ENCODE results near the gene BBS9. TPM values are rescaled to one million over a fixed set of nuclear protein-coding genes. Genes with fewer than 3 reads are reported as not detected.

The BBS9 gene
- total RNA-seq, 1 experiment from 2014 or later: 8.1 TPM

DNA sequence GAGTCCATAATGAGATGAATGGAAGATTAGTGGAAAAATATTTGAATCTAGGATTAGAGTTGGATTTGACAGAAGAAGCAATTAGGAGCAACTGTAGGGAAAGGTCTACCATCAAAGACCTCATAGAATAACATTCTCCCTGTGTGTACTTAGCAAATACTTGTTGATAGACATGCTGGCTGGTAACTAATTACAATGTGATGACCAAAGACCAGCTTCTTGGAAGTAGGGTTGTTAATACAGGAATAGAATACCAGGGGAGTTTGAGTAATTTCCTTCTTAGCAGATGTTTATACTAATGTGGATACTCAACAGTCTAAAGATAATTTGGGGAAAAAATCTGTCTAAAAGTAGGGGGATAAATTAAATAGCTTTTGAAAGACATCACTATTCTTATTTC, 418.5 kb downstream of the BBS9 start:
- DNase-seq (ENCODE audit: low read depth): no peak

DNA sequence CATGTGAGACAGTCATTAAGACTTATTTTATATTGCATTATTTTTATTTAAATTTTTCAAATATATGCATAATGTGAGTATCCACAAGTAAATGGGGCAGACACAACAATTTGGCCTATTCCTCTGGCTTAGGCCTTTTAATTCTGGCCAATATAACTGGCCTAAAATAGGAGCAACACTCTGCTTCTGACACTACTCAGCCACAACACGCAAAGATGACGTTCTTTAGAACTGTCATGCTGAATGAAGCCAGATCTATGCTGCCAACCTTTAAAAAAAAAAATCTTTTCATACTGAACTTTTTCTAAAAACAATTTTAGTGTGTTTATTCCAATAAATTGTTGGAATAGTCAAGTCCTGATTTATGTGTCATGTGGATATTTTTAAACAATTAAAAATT, 421.0 kb downstream of the BBS9 start:
- DNase-seq (ENCODE audit: low read depth): no peak

DNA sequence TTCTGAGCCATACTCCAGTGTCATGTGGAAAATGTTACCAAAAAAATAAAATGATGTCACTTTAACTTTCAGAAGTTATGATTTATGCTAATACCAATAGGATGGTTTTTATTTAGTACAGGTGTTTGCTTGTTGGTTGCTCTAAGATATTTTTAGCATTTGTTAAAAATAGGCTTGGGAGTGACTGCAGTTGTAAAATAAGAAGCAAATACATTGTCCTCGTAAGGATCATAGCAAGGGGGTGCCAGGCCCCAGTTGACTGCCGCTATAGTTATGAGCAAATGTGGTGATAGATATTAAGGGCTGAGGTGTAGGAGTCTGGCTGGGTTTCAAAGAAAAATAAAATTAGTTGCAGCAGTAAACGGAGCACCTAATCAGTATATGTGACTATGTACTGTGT, 421.6 kb downstream of the BBS9 start:
- DNase-seq (ENCODE audit: low read depth): no peak

DNA sequence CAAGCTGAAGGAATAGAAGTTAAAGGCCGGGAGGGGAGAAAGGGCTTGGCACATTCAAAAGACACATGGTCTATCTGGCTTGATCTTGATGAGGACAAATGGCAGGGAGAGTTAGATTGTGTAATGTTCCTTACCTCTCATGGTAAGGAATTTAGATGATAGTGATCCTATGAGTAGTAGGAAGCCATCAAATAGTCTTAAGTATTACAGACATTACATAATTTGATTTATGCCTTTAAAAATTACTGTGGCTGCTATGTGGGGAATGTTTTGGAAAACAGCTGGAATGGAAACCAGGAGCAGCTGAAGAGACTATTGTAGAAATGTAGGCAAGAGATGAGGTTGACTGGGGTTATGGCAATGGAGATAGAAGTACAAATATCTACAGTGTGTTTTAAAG, 424.7 kb downstream of the BBS9 start:
- no peak for DNase-seq (ENCODE audit: low read depth)

DNA sequence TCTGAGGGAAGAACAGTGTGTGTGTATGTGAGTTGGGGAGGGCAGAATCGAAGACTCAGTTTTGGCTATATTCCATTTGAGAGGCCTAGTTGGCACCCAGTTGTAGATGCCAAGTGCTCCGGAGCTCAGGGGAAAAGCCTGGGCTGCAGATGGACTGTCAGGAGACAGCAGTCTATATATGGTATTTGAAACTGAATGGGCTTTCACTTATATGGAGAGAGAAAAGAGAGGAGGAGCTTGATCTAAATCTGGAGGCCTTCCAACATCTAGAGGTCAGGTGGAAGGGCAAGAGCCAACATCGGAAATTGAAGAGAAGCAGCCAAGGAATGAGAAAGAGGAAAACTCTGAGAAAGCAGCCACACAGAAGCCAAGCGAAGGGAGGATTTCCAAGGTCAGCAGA, 425.2 kb downstream of the BBS9 start:
- DNase-seq (ENCODE audit: low read depth): no peak

DNA sequence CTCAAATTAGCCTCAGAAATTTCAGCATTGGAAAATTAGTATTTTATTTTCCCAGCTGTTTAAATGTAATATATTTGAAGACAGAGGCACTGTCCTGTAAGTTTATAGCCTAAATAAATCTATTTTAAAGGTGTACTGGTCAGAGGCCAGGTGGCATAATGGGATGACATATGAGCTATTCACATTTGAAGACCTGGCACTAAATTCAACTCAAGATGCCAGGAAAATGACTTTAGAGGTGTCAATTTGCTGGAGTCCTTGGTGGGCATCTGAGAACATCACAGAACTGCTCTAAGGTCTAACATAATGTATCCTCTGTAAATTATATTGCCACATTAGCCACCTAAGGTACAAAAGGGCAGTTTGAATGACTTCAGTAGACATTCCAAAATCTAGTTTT, 427.1 kb downstream of the BBS9 start:
- no peak for DNase-seq (ENCODE audit: low read depth)

DNA sequence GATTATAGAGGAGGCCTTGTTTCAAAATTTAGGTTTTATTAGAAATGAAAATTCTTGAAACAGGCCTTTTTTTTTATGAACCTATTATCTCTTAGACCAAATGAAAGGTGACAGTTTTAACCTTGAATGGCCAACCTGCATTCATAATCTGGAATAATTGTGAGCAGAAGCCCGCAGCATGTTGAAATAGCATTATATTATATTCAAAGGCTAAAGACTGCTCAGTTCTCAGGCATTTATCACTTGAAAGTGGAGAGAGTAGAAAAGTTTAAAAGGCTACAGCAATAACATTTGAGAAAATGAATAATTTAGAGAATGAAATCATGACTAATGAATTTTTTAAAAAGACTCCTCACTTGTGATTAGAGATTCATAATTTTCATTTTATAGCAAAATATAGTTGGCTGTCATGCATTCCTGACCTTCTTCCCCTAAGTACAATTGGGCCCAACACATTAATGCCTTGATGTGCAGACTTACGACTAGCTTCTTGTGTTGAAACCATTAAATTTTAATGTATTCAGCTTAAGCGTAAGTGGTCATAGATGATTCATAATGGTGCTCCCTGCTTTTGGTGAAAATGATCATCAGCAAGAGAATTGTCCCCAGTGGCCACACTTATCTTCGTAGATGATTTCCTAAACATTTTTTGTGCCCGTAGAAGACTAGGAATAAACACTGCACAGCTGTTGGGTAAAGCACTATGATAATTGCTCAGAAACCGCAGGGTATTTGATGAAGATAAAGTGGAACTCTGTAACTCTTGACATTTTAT, 429.4 kb downstream of the BBS9 start:
- DNase-seq (ENCODE audit: low read depth): no peak

DNA sequence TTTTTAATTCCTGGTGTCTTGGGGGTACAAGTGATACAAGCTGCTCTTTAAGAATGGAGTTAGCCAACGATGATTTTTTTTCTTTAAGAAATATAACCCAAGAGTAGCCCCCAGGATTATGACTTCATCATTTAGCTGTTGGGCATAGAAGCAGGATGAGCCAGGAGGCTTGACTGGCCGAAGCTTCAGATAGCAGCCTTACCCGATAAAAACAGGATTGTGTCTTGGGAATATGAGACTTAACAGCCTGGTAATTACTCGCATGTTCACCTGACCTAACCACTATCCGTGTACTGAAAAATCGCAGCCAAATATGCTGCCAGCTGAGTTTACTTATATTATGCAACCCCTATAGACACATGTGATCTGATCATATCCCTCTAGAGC, 430.0 kb downstream of the BBS9 start:
- no peak for DNase-seq (ENCODE audit: low read depth)

DNA sequence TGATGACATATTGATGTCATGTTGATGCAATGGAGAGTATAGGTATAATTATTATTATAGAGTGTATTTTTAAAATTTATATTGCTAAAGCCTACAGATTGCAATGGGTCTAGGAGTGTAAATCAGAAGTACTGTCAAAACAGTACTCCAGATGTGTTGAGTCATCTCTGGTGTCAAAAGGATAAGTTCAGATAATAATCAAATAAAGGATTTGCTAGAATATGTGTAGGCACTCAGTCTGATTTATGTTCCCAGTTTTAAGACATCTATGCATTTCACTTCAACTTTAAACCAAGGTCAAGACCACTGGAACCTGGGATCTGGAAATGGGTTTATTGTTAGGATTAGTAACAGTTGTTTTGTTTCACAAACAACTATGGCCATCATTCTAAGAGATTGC, 433.6 kb downstream of the BBS9 start:
- DNase-seq (ENCODE audit: low read depth): no peak

DNA sequence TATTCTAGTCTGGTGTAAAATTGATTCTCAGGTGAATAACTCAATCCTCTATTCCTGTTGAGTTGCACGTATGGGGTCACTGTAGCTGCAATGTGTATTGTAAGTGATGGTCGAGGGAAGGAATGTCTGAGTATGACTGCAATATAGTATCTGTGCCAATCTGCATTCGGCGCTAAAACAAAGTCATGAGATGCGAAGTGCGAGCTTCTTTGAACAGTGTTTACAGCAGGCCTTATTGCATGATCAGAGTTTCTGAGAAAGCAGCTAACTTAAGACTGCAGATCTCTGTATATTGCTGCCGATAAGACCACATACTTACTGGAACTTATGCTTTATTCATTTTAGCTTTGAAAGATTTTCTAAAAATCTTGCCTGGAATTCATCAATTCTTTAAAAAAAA, 434.3 kb downstream of the BBS9 start:
- no peak for DNase-seq (ENCODE audit: low read depth)

DNA sequence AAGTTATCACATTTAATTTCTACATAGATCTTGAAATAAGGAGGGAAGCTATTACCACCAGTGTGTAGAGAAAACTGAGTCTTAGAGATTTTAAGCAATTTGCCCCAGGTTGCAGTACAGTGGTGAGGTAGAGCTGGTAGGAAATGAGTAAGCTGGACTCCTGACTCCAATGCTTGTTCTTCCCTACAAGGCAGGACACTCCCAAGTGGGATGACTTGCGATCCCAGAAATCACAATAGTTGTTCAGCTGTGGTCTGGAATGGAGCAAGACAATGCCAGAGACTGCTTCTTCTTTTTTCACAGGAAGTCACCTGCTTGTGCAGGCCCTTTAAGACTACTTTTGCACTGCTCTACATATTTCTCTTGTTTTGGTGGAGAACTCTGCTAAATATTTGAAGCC, 448.8 kb downstream of the BBS9 start:
- no peak for DNase-seq (ENCODE audit: low read depth)

DNA sequence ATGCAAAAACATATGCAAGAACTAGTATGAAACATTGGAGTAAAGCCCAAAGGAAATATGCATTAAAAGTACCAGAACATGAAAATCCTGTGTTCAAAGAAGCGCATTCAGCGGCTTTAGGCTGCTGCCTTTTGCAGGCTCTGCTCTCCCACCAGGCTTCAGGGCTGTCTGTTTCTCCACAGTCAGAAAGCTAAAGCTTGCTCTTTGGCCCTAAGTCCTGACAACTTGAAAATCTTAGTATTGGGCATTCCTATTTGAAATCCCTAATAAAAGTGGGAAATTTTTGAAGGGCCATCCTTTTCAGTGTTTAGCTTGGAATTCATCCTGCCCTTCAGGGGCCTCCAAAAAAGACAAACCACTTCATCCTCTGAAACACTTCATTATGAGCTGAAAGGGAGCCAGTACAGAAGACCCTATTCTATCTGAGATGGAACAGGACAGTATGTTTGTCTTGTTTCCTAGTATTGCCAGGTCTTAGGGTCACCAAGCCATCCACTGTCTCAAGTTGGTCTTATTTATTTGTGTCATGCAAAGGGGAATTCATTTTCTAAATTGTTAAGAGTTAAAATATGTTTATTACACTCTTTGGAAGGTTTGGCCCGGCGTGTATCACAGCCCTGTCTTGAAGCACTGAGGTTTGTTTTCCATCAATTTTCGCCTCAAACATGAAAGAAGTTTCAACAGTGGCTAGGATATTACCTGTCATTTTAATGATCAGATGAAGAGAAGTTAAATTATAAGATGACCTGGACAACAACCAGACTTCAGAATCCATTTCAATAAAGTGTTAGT, 449.7 kb downstream of the BBS9 start:
- DNase-seq (ENCODE audit: low read depth): no peak

DNA sequence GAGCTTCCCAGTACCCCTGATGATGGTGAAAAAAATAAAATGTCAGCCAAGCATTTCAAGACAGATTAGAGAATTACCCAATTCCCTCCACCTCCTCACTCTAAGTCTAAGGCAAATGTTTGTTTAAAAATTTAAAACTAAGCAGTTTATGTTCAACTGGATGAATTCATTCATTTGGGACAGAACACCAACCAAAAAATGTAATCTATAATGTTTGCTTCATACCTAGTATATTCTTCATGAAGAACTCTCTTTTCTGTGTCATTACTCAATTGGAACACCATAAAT, 450.3 kb downstream of the BBS9 start:
- DNase-seq (ENCODE audit: low read depth): no peak

DNA sequence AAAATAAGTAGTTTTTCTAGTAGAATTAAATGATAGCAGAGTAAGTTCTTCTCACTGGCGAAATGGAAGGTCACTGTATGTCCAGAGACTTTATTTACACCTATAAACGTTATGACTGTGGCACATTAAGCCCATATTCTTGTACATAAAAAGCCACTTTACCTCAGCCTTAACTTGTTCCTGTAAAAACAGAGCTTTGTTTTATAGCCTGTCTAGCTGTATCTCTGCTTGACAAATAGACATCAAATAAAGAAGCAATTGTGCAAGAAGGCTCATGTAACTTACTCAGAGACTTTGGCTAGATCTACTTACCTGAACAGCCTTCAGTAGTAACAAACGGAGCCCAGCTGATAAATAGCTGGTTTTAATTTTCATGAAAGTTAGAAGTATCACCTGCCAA, 451.9 kb downstream of the BBS9 start:
- no peak for DNase-seq (ENCODE audit: low read depth)

DNA sequence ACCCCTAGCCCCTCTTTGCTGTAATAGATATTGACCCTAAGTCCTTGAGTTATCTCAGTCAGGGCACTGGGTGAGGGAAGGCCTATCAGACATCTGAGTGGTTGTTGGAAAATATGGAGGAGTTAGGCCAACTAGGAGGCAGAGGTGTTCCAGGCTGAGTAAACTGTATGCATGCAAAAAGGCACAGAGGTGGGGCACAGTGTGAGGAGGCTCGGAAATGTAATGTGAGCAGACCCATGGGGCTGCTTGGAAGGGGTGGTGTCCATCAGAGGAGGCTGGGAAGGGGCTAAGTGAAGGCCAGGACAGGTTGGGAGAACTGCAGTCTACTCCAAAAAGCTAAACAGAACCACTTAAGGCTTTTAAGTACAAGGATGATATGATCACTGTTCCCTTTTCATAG, 452.7 kb downstream of the BBS9 start:
- no peak for DNase-seq (ENCODE audit: low read depth)

DNA sequence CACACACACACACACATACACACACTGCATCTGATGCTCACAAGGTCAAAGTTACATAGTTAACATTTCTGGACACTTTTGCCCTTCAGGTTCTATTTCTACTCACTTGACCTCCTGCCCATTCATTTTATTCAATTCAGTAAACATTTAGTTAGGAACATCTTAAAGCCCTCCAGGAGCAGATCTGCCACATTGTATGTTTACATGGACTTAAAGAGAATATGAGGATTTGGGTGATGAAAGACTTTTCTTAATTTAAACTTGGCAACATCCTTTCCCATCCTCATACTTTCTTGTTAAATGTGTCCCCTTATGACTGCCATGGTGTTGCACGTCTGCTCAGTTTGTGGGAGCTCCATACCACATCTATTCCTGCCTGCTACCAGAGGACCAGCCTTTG, 453.2 kb downstream of the BBS9 start:
- no peak for DNase-seq (ENCODE audit: low read depth)

DNA sequence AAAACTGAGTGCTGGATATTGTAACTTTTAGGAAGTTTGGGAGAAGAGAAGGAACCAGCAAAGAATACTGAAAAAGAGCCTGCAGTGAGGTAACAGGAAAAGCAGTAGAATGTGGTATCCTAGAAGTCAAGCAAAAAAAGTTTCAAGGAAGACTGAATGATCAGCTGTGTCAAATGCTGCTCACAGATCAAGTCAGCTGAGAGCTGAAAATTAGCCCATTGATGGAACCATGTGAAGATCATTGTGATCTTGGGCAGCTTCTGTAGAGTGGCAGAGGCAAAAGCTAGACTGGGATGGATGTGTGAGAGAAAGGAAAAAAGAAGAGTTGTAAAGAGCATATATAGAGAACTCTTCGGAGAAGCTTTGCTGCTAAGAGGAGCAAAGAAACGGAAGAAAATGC, 460.5 kb downstream of the BBS9 start:
- no peak for DNase-seq (ENCODE audit: low read depth)

DNA sequence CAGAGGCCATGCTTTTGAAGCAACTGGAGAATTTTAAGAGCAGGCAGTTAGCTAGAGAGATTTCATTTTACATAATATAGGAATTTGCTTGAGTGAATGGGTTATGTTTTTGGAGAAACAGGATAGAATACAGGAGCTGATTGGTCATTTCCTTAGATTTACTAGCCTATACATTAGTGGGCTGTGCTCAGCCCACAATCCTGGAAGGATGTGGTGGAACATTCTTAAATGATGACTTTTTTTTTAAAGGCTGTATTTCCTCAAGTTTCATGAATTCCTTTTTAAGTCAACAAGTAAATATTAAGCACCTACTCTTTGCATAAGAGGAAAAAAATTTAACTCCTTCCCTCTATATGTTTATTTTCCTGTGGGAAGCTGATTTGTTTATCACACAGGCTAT, 461.6 kb downstream of the BBS9 start:
- peak; percentile 25 for DNase-seq (ENCODE audit: low read depth)

DNA sequence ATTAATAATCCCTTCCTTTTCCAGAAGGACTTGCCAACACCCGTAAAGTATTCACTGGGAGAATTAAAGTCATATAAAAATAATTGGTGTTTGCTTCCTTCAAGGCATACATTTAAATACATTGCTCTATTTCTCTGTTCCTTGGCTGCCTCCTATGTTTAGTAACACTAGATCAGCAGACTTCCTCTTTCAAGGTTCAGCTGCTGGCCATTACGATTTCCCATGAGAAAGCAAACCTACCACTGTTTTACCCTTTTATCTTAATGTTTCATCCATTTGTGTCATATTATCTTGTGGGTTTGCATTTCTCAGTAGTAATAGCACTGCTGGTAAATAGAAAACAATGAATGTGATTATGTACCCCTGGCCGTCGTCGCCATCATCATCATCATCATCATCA, 462.1 kb downstream of the BBS9 start:
- DNase-seq (ENCODE audit: low read depth): no peak

DNA sequence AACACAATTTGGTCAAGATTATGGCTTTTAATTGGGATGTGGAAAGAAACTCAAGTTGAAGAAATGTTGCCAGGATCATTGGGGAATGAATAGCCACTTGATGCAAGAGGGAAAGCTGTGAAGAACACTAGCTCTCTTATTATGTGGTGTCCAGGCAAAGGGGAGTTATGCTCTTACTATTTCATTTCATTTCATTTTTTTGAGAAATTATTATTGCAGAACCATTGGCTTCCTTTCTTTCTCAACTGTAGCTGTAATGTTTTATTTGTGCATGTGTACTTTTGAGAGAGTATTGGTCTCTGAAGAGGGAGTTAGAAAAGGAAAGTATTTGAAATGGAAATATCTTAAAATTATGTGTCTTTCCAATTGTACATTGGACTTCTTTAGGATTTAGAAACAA, 463.4 kb downstream of the BBS9 start:
- DNase-seq (ENCODE audit: low read depth): no peak

DNA sequence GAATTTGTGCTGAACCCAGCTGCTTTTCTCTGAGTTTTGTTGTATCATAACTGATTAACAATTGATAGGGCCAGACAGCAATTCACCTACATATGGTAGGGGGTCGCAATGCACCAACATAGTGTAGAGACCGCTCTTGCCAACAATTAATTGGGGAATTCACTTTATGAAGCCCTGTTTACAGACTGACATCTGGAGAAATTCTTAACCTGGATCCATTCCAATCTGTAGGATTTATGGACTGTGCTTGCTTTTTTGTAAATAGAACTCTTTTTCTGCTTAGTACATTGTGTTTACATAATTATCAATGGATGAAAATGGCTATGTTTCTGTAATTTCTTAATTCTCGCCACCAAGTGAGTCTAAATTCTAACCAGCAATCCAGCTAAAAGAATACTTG, 464.2 kb downstream of the BBS9 start:
- no peak for DNase-seq (ENCODE audit: low read depth)

DNA sequence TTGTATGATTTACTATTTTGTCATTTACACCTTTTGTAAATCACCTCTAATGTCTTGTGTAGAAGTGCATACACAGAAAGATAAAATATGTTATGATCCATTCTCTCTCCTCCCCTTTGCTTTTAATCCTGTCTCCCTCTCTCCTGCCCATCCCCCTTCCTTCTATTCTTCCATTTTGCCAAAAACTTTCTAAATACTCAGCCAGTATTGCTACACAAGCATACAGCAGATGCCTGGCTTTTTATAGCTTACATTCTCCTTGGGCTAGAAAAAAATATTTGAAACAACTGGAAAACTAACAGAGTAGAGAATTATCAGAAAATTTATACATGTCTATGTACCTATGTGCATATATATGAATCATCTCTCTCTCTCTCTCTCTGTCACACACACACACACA, 467.3 kb downstream of the BBS9 start:
- DNase-seq (ENCODE audit: low read depth): no peak

DNA sequence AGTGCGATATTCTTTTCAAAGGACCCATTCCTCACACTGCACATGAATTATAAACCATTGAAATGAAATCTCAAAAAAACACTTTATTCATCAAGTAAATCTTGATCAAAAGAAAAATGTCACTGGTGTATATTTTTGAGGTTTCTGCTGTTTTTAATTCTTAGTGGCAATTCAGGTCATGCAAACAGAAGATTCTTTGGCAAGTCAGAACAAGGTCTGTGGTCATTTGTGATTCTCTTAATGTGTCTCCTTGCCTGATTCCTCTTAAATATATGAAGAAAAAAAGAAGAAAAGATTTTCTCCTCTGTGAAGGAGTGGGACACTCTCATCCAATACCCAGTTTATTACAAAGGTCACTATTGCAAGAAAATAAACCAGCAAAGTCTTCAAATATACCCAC, 467.8 kb downstream of the BBS9 start:
- DNase-seq (ENCODE audit: low read depth): no peak

DNA sequence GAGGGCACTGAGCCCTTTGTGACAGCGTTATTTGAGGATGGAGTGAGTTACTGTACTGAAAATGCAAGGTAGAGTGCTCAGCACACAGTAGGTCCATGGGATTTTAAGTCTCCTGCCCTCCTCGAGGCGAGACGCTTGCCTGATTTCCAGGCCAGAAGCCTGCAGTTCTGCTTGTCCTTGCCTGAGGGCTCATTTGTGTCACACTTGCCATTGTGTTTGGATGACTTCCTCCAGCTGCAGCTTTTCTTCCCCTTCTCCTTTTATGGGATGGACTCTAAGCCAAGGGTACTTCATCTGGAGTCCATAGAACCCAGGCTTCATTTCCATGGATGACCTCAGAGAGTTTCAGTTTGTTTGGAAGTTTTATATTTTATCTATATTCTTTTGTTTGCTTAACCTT, 471.7 kb downstream of the BBS9 start:
- no peak for DNase-seq (ENCODE audit: low read depth)

Data from Daoy (cell line).